Liver (tissue), 9 donors: ENCODE results near the gene KLHDC7B. TPM values are rescaled to one million over a fixed set of nuclear protein-coding genes. Genes with fewer than 3 reads are reported as not detected.

ENCODE experiments used
- DNase-seq: peaks from one replicate; pipeline ENCODE4 v3.0.0-alpha.2; 2017; ENCODE audit warnings: low spot score
- H3K27ac ChIP-seq, 2 donors: one replicate each; pipeline ENCODE4 v1.7.0; 2013; ENCODE audit warnings: inconsistent platforms in 2 of 2, low read length in 2 of 2, control low read depth in 1 of 2, low read depth in 1 of 2, mild to moderate bottlenecking in 1 of 2
- H3K27me3 ChIP-seq, 4 donors: one replicate each; pipeline versions ENCODE4 v1.6.1 to v1.7.0; 2013; ENCODE audit warnings: low read length in 3 of 4, inconsistent platforms in 1 of 4, mild to moderate bottlenecking in 1 of 4, moderate library complexity in 1 of 4; ENCODE audit not compliant: control insufficient read depth in 4 of 4, insufficient read depth in 4 of 4
- H3K36me3 ChIP-seq, 4 donors: one replicate each; pipeline versions ENCODE4 v1.6.1 to v1.7.0; 2013; ENCODE audit warnings: low read length in 3 of 4, mild to moderate bottlenecking in 3 of 4, low read depth in 1 of 4, moderate library complexity in 1 of 4; ENCODE audit not compliant: control insufficient read depth in 4 of 4, insufficient read depth in 3 of 4
- H3K4me1 ChIP-seq, 4 donors: one replicate each; pipeline versions ENCODE4 v1.6.1 to v1.7.0; 2013; ENCODE audit warnings: low read length in 3 of 4, mild to moderate bottlenecking in 3 of 4, moderate library complexity in 1 of 4; ENCODE audit not compliant: control insufficient read depth in 4 of 4, insufficient read depth in 4 of 4
- H3K4me3 ChIP-seq, 3 donors: one replicate each; pipeline versions ENCODE4 v1.6.1 to v1.7.0; 2013; ENCODE audit warnings: low read length in 3 of 3, control low read depth in 1 of 3, low read depth in 1 of 3, mild to moderate bottlenecking in 1 of 3
- H3K9ac ChIP-seq, 2 donors: one replicate each; pipeline ENCODE4 v1.7.0; 2013; ENCODE audit warnings: low read length in 2 of 2, mild to moderate bottlenecking in 2 of 2, moderate library complexity in 2 of 2, control low read depth in 1 of 2, low read depth in 1 of 2
- H3K9me3 ChIP-seq, 4 donors: one replicate each; pipeline versions ENCODE4 v1.6.1 to v1.7.0; 2013; ENCODE audit warnings: low read length in 3 of 4; ENCODE audit not compliant: control insufficient read depth in 4 of 4
- CTCF ChIP-seq: fragments of 150-350 bp; IDR thresholded peaks from 2 replicates; pipeline ENCODE4 v1.5.1; 2017; ENCODE audit warnings: improper control_type of control experiment, low read depth, low read length; ENCODE audit not compliant: missing input control
- EGR1 ChIP-seq, 2 donors: IDR thresholded peaks; 2 replicates each; pipeline ENCODE4 v1.6.1; 2016 to 2018; ENCODE audit warnings: antibody characterized with exemption in 2 of 2, low read depth in 2 of 2
- FOXA1 ChIP-seq: IDR thresholded peaks from 2 replicates; pipeline ENCODE4 v1.6.1; 2016; ENCODE audit warnings: antibody characterized with exemption
- FOXA2 ChIP-seq: IDR thresholded peaks from 2 replicates; pipeline ENCODE4 v1.6.1; 2016; ENCODE audit warnings: antibody characterized with exemption
- GABPA ChIP-seq, 2 donors: IDR thresholded peaks in 1 of 2; conservative IDR thresholded peaks in 1 of 2; 2 replicates each; pipeline ENCODE4 v1.6.1; 2016; ENCODE audit warnings: antibody characterized with exemption in 2 of 2, mild to moderate bottlenecking in 1 of 2, moderate library complexity in 1 of 2
- HNF4A ChIP-seq, 2 donors: conservative IDR thresholded peaks; 2 replicates each; pipeline ENCODE4 v1.6.1; 2016; ENCODE audit warnings: antibody characterized with exemption in 2 of 2, mild to moderate bottlenecking in 2 of 2
- HNF4G ChIP-seq: IDR thresholded peaks from 2 replicates; pipeline ENCODE4 v1.6.1; 2016; ENCODE audit warnings: antibody characterized with exemption
- JUND ChIP-seq, 2 donors: IDR thresholded peaks; 2 replicates each; pipeline ENCODE4 v1.6.1; 2016; ENCODE audit warnings: antibody characterized with exemption in 2 of 2
- MAX ChIP-seq: IDR thresholded peaks from 2 replicates; pipeline ENCODE4 v1.6.1; 2016; ENCODE audit warnings: antibody characterized with exemption
- NR2F2 ChIP-seq: IDR thresholded peaks from 2 replicates; pipeline ENCODE4 v1.6.1; 2016; ENCODE audit warnings: antibody characterized with exemption
- RXRA ChIP-seq, 2 donors: IDR thresholded peaks; 2 replicates each; pipeline ENCODE4 v1.6.1; 2017 to 2018; ENCODE audit warnings: antibody characterized with exemption in 2 of 2, mild to moderate bottlenecking in 1 of 2
- SP1 ChIP-seq: IDR thresholded peaks from 2 replicates; pipeline ENCODE4 v1.6.1; 2018; ENCODE audit warnings: antibody characterized with exemption, mild to moderate bottlenecking
- TAF1 ChIP-seq: conservative IDR thresholded peaks from 2 replicates; pipeline ENCODE4 v1.6.1; 2016; ENCODE audit warnings: antibody characterized with exemption, mild to moderate bottlenecking
- WGBS: extraction: QIAGEN DNeasy Blood & Tissue Kit; methylation state at CpG from one replicate; pipeline ENCODE4 v1.1.7; 2013; 5-methylcytosine and 5-hydroxymethylcytosine counted together
- polyA plus RNA-seq, 2 donors: library from polyadenylated mRNA; stranded (reverse) in 1 of 2; unstranded in 1 of 2; fragments of 200-250 nt in 1 of 2; fragments of >200 nt in 1 of 2; fragmentation: Nextera tagmentation in 1 of 2; extraction: Ambion mirVana in 1 of 2; gene quantifications; one replicate each; pipeline versions ENCODE4 v1.2.1 to v1.2.3, GENCODE V29; 2013 to 2015
- total RNA-seq, 2 donors: library from RNA; depleted of rRNA; stranded (reverse); fragments of >200 nt; gene quantifications; one replicate each; pipeline ENCODE4 v1.2.3, GENCODE V29; 2014
- TF ChIP-seq, protein P1 (sequence below): IDR thresholded peaks from 2 replicates; pipeline ENCODE4 v1.6.1; 2016; ENCODE audit warnings: antibody characterized with exemption
- TF ChIP-seq, protein P2 (sequence below): IDR thresholded peaks from 2 replicates; pipeline ENCODE4 v1.6.1; 2016; ENCODE audit warnings: antibody characterized with exemption
- TF ChIP-seq, protein P3 (sequence below): IDR thresholded peaks from 2 replicates; pipeline ENCODE4 v1.6.1; 2016; ENCODE audit warnings: antibody characterized with exemption, mild to moderate bottlenecking
- donor health status: healthy.
- donor health status: healthy.
- donor health status: healthy.
- donor health status: healthy.
- donor health status: healthy.

Gene KLHDC7B
- total and polyA plus RNA-seq, 4 donors: 0.08 to 0.16 (median 0.08) TPM; not detected in 1

- H3K4me3 ChIP-seq: no peak within 1 kb of the TSS
- TF ChIP-seq EGR1 (IDR thresholded peaks at IDR 0.05; ENCODE audit: low read depth in 2 of 2) (no peak), NR2F2 (no peak), RXRA (IDR thresholded peaks at IDR 0.05) (peak; percentile 10 to 55), GABPA (IDR thresholded peaks at IDR 0.05 in 1 of 2, conservative IDR thresholded peaks at IDR 0.05 in 1 of 2) (no peak), HNF4A (conservative IDR thresholded peaks at IDR 0.05) (no peak), HNF4G (no peak)
- TF ChIP-seq, protein P1, sequence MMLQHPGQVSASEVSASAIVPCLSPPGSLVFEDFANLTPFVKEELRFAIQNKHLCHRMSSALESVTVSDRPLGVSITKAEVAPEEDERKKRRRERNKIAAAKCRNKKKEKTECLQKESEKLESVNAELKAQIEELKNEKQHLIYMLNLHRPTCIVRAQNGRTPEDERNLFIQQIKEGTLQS: no peak
These were observed 32.5 kb downstream of the KLHDC7B start, which contains the start of gene CPT1B for GRCh38 chr22:50577987-50578775. Gene CPT1B, minus strand, starts transcription at chr22:50578427. Its CDS starts 512 bp downstream, at chr22:50577915.

DNA sequence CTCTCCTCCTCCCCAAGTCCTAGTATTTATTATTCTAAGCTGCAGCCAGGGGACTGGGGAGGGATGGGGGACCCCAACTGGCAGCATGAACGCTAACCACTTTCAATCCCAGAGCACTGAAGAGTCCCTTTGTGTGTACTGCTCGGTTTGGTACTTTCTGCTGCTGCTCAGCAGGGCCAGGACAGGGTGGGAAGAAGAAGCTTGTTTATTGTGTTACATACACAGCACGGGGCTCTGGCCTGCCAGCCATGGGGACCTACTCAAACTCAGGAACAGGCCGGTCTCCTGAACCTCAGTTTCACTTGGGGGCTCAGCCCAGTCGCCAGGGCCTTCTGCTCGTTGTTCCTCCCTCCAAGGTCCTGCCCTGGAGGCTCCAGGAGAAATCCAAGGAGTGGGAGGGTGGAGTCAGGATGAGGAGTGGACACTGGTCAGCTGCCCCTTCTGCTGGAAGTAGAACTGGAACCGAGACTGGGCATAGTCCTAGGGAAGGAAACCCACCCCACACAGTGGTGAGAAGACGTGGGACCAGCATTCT is 33.1 kb downstream of the KLHDC7B start:
- Histone ChIP-seq H3K9ac (no peak overlapping the region), H3K9me3 (no peaks in the 10 kb centered on the region), H3K36me3 (peaks cover 0 to 1% (median 0%) of the 10 kb centered on the region in 4 donors), H3K27ac (no peak overlapping the region), H3K4me1 (peaks cover 10 to 23% (median 15%) of the 10 kb centered on the region in 4 donors), H3K4me3 (no peak overlapping the region), H3K27me3 (no peaks in the 10 kb centered on the region)
- 85% methylated on average over 8 of the region's 8 CpGs for WGBS
- TF ChIP-seq, protein P2, sequence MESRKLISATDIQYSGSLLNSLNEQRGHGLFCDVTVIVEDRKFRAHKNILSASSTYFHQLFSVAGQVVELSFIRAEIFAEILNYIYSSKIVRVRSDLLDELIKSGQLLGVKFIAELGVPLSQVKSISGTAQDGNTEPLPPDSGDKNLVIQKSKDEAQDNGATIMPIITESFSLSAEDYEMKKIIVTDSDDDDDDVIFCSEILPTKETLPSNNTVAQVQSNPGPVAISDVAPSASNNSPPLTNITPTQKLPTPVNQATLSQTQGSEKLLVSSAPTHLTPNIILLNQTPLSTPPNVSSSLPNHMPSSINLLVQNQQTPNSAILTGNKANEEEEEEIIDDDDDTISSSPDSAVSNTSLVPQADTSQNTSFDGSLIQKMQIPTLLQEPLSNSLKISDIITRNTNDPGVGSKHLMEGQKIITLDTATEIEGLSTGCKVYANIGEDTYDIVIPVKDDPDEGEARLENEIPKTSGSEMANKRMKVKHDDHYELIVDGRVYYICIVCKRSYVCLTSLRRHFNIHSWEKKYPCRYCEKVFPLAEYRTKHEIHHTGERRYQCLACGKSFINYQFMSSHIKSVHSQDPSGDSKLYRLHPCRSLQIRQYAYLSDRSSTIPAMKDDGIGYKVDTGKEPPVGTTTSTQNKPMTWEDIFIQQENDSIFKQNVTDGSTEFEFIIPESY: no peak
- no peak for TF ChIP-seq EGR1 (IDR thresholded peaks at IDR 0.05; ENCODE audit: low read depth in 2 of 2)
- no peak for TF ChIP-seq CTCF
- no peak for TF ChIP-seq FOXA1
- TF ChIP-seq HNF4A (conservative IDR thresholded peaks at IDR 0.05): no peak
- no peak for TF ChIP-seq HNF4G
- TF ChIP-seq, protein P3, sequence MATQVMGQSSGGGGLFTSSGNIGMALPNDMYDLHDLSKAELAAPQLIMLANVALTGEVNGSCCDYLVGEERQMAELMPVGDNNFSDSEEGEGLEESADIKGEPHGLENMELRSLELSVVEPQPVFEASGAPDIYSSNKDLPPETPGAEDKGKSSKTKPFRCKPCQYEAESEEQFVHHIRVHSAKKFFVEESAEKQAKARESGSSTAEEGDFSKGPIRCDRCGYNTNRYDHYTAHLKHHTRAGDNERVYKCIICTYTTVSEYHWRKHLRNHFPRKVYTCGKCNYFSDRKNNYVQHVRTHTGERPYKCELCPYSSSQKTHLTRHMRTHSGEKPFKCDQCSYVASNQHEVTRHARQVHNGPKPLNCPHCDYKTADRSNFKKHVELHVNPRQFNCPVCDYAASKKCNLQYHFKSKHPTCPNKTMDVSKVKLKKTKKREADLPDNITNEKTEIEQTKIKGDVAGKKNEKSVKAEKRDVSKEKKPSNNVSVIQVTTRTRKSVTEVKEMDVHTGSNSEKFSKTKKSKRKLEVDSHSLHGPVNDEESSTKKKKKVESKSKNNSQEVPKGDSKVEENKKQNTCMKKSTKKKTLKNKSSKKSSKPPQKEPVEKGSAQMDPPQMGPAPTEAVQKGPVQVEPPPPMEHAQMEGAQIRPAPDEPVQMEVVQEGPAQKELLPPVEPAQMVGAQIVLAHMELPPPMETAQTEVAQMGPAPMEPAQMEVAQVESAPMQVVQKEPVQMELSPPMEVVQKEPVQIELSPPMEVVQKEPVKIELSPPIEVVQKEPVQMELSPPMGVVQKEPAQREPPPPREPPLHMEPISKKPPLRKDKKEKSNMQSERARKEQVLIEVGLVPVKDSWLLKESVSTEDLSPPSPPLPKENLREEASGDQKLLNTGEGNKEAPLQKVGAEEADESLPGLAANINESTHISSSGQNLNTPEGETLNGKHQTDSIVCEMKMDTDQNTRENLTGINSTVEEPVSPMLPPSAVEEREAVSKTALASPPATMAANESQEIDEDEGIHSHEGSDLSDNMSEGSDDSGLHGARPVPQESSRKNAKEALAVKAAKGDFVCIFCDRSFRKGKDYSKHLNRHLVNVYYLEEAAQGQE: no peak
- TF ChIP-seq RXRA (IDR thresholded peaks at IDR 0.05): no peak
- TF ChIP-seq SP1: no peak
- no peak for TF ChIP-seq MAX
- TF ChIP-seq, protein P1: no peak
- TF ChIP-seq TAF1: no peak
- TF ChIP-seq FOXA2: no peak
- TF ChIP-seq JUND (IDR thresholded peaks at IDR 0.05): no peak
- no peak for DNase-seq

More at GRCh38 chr22:50577987-50578775, 32.5 kb downstream of the KLHDC7B start, which contains the start of gene CPT1B:
- 48% methylated on average over 63 of the region's 63 CpGs for WGBS
- Histone ChIP-seq H3K36me3 (peaks cover 0 to 1% (median 0%) of the 10 kb centered on the region in 4 donors), H3K4me1 (peaks cover 7 to 16% (median 11%) of the 10 kb centered on the region in 4 donors), H3K27ac (no peak within 1 kb of the TSS), H3K9ac (no peak within 1 kb of the TSS), H3K27me3 (no peaks in the 10 kb centered on the region), H3K9me3 (no peaks in the 10 kb centered on the region)
- no peak for DNase-seq
